K562 (cell line): ENCODE data around the gene FBLIM1. TPM values are rescaled to one million over a fixed set of nuclear protein-coding genes. Genes with fewer than 3 reads are reported as not detected.

ENCODE experiments used
- AFF4 ChIP-seq: sonication (generic); formaldehyde crosslinking; IDR thresholded peaks from 2 replicates; pipeline ENCODE4 v1.8.0; 2023; ENCODE audit warnings: mild to moderate bottlenecking, missing genetic modification reagents
- CBFA2T2 ChIP-seq: fragments of 450-650 bp; conservative IDR thresholded peaks from 2 replicates; pipeline ENCODE4 v1.6.1; 2017; ENCODE audit warnings: mild to moderate bottlenecking
- CGGBP1 ChIP-seq: fragments of 250-450 bp; sonication (Bioruptor Pico); IDR thresholded peaks from 2 replicates; pipeline ENCODE4 v1.9.0; 2021; ENCODE audit warnings: mild to moderate bottlenecking
- CHD1 ChIP-seq: fragments of 200-600 bp; sonication (generic); IDR thresholded peaks from one replicate; pipeline ENCODE4 v1.6.1; 2012; ENCODE audit warnings: mild to moderate bottlenecking, moderate library complexity, low read length, inconsistent platforms
- MYC ChIP-seq, 2 experiments: fragments of 250-450 bp in 1 of 2; sonication (Bioruptor Pico) in 1 of 2; IDR thresholded peaks; 2 replicates each; pipeline versions ENCODE4 v1.5.1 to v1.6.1; 2012 to 2021; ENCODE audit warnings: low read depth in 2 of 2, borderline replicate concordance in 1 of 2, improper control_type of control experiment in 1 of 2, low read length in 1 of 2, mild to moderate bottlenecking in 1 of 2, moderate library complexity in 1 of 2
- PRDM10 ChIP-seq: fragments of 450-650 bp; IDR thresholded peaks from 2 replicates; pipeline ENCODE4 v1.6.1; 2018; ENCODE audit not compliant: partially characterized antibody
- TARDBP ChIP-seq: fragments of 450-650 bp; IDR thresholded peaks from 2 replicates; pipeline ENCODE4 v1.6.1; 2016
- UBTF ChIP-seq, 2 experiments: IDR thresholded peaks; 2 replicates each; pipeline ENCODE4 v1.6.1; 2012; ENCODE audit warnings: improper control_type of control experiment in 2 of 2, low read depth in 2 of 2, low read length in 2 of 2, borderline replicate concordance in 1 of 2
- USF2 ChIP-seq: sonication (generic); formaldehyde crosslinking; IDR thresholded peaks from 2 replicates; pipeline ENCODE4 v1.5.0; 2020; ENCODE audit warnings: missing genetic modification reagents
- ZBTB33 ChIP-seq: sonication (generic); formaldehyde crosslinking; IDR thresholded peaks from 2 replicates; pipeline ENCODE4 v1.8.1; 2023; ENCODE audit warnings: mild to moderate bottlenecking, missing genetic modification reagents
- polyA plus RNA-seq, 8 experiments: library from polyadenylated mRNA; depleted of rRNA in 4 of 8; stranded (reverse) in 5 of 8; unstranded in 3 of 8; fragments of >200 nt; fragmentation: Nextera tagmentation in 2 of 8; fragmentation: Illumina TruSeq in 1 of 8; extraction: Ambion mirVana in 2 of 8; extraction: Trizol in 1 of 8; gene quantifications; 2 replicates each; pipeline versions ENCODE4 v1.2.1 to v1.2.3, GENCODE V29; 2011 to 2014; ENCODE audit warnings: inconsistent platforms in 1 of 8, missing spikeins in 1 of 8
- total RNA-seq, 7 experiments: library from RNA; depleted of rRNA in 6 of 7; stranded (reverse); fragments of >200 nt in 6 of 7; fragmentation: Illumina TruSeq in 2 of 7; extraction: Trizol in 2 of 7; gene quantifications; 2 replicates each; pipeline versions ENCODE4 v1.2.1 to v1.2.3, GENCODE V29; 2011 to 2021; ENCODE audit warnings: low replicate concordance in 1 of 7

Gene FBLIM1
- total and polyA plus RNA-seq, 9 of the 15 experiments (the other 6 are each of a cell fraction or from before 2014, with no cell fraction given), result 0.14 to 0.24 TPM; not detected in 7

GRCh38 chr1:15740924-15741850, 17.4 kb upstream of the FBLIM1 start (continued):
- TF ChIP-seq UBTF (IDR thresholded peaks at IDR 0.05; ENCODE audit: borderline replicate concordance in 1 of 2, low read depth in 2 of 2, low read length in 2 of 2), result 0 out of 4 replicates have a peak, but pooled peaks of 1 of the 2 experiments have one; percentile 51
- TF ChIP-seq AFF4, result 0 out of 2 replicates have a peak, but pooled peaks have one; percentile 36
- TF ChIP-seq MYC (IDR thresholded peaks at IDR 0.05; ENCODE audit: low read depth, low read length), result peak; percentile 66
- no peak for TF ChIP-seq MYC (CRISPR knock-in tag; IDR thresholded peaks at IDR 0.05; ENCODE audit: borderline replicate concordance, low read depth)
- no peak for TF ChIP-seq CHD1
- TF ChIP-seq TARDBP, result peak; percentile 59; the same call in 1 of the 2 replicates
- peak; percentile 66; the same call in 1 of the 2 replicates for TF ChIP-seq ZBTB33 (CRISPR knock-in tag)
- TF ChIP-seq CBFA2T2, result no peak
- no peak for TF ChIP-seq PRDM10
- TF ChIP-seq CGGBP1 (CRISPR knock-in tag), result no peak
- TF ChIP-seq USF2 (CRISPR knock-in tag), result no peak
